Measurements from ENCODE around the gene MRPL58. TPM values are rescaled to one million over a fixed set of nuclear protein-coding genes. Genes with fewer than 3 reads are reported as not detected.

Gene MRPL58
- total RNA-seq, 4 donors from 2014 or later = 1.00 to 41.3 (median 37.4) TPM; not detected in 1

DNA sequence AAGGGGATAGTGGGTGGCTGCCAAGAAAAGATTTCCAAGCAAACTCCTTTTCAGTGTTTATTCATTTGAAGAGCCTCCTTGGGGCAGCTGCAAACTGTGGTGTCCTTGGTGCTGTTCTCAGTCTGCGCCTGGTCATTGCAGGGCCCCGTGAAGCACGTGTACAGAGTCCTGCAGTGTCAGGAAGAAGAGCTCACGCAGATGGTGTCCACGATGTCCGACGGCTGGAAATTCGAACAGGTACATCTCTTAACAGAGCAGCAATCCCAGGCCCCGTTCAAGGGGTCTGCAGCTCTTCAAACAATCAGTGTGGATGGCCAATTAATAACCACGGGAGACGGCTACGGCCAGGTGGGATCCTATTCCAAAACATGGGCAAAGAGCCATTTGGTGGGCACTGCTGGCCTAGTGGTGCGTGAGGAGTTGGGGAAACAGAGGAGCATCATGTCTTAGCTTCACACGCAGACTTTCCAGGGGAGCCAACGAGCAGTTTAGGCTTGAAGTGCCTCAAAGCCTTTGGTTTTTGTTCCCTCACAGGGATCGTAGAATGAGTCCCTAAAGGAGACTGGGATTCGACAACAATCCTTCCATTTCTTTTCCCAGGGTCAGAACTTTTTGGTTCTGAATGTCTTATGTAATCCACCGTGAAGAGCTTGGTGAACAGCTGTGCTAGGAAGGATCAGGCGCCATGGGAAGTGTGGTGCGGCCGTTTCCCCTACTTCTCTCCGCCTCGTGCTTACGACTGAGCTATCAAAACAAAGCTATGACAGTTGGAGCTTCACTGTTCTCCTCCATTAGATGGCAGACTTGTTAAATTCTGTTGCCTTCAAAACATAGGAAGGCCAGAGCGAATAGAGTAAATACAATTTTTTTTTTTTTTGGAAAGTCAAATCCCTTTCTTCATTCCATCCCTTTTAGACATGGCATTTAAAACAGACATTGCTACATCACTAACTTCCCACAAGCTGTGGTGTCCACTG lies 47.2 kb downstream of the MRPL58 start:
- WGBS, 2 donors (ENCODE audit: low coverage in 1 of 2) = 58 to 63% methylated on average over 13 to 25 of the region's 25 CpGs
- intact Hi-C loops (cut with DNase I; ENCODE audit: low total_unique reads) (no loop called here), in situ Hi-C loops (cut with MboI; ENCODE audit: low pct_ligation_motif_present in 1 of 4, low pct_unique_long_range_greater_than_20kb in 1 of 4, low sequenced_read_pairs in 3 of 4) (no loop called here)
- Histone ChIP-seq H3K27ac (peak overlapping the region; percentile 49 to 85 (median 68)), H3K4me3 (no peak overlapping the region), H3K36me3 (peaks cover 0 to 31% (median 10%) of the 10 kb centered on the region in 4 donors), H3K4me1 (peaks cover 0 to 8% (median 2%) of the 10 kb centered on the region in 4 donors), H3K9me3 (no peaks in the 10 kb centered on the region), H3K27me3 (no peaks in the 10 kb centered on the region)
- DNase-seq = no peak
- TF ChIP-seq POLR2AphosphoS5 (IDR thresholded peaks at IDR 0.05) (no peak), EP300 (IDR thresholded peaks at IDR 0.05; ENCODE audit: low read depth) (no peak)
- TF ChIP-seq, protein P1, sequence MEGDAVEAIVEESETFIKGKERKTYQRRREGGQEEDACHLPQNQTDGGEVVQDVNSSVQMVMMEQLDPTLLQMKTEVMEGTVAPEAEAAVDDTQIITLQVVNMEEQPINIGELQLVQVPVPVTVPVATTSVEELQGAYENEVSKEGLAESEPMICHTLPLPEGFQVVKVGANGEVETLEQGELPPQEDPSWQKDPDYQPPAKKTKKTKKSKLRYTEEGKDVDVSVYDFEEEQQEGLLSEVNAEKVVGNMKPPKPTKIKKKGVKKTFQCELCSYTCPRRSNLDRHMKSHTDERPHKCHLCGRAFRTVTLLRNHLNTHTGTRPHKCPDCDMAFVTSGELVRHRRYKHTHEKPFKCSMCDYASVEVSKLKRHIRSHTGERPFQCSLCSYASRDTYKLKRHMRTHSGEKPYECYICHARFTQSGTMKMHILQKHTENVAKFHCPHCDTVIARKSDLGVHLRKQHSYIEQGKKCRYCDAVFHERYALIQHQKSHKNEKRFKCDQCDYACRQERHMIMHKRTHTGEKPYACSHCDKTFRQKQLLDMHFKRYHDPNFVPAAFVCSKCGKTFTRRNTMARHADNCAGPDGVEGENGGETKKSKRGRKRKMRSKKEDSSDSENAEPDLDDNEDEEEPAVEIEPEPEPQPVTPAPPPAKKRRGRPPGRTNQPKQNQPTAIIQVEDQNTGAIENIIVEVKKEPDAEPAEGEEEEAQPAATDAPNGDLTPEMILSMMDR (IDR thresholded peaks at IDR 0.05) = peak; percentile 28 to 51 (median 29)

DNA sequence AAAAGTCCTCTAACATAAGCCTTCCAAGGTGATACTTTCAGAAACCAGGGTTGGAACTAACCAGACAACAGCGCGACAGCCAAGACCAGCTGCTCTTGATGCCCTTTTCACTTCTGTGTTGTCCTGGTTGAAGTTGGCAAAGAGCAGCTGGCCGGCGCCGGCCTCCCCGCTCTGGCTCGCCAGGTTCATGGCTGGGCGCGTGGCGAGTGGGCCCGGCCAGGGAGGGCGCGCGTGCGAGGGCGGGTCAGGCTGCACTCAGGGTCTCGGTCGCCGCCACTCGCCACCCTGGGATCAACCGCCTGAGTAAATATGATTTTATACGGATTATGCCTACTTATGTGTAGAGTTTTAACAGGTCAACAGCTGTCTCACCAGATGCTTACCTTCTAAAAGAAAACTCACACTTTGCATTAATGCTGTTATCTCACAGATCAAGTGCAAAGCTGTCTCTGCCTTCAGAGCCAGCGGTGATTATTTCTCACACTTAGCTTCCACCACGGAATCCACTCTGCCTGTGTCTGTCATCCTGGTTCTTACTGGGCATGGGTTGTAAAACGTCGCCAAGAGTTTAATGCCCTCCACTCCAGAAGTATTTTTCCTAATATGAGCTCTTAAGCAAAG lies 48.1 kb downstream of the MRPL58 start:
- H3K27ac ChIP-seq = peak overlapping the region; percentile 49 to 85 (median 68)
- DNase-seq = no peak
- H3K4me1 ChIP-seq = peaks cover 0 to 8% (median 2%) of the 10 kb centered on the region in 4 donors
- H3K9me3 ChIP-seq = no peaks in the 10 kb centered on the region
- H3K27me3 ChIP-seq = no peaks in the 10 kb centered on the region
- WGBS, 2 donors (ENCODE audit: low coverage in 1 of 2) = 90 to 93% methylated on average over 4 to 26 of the region's 26 CpGs
- intact Hi-C loops (cut with DNase I; ENCODE audit: low total_unique reads) = no loop called here
- H3K4me3 ChIP-seq = no peak overlapping the region
- in situ Hi-C loops (cut with MboI; ENCODE audit: low pct_ligation_motif_present in 1 of 4, low pct_unique_long_range_greater_than_20kb in 1 of 4, low sequenced_read_pairs in 3 of 4) = no loop called here
- TF ChIP-seq EP300 (IDR thresholded peaks at IDR 0.05; ENCODE audit: low read depth) (no peak), POLR2AphosphoS5 (IDR thresholded peaks at IDR 0.05) (no peak), POLR2A (IDR thresholded peaks at IDR 0.05) (no peak)
- TF ChIP-seq, protein P1 (IDR thresholded peaks at IDR 0.05) = no peak
- peaks cover 0 to 31% (median 10%) of the 10 kb centered on the region in 4 donors for H3K36me3 ChIP-seq

DNA sequence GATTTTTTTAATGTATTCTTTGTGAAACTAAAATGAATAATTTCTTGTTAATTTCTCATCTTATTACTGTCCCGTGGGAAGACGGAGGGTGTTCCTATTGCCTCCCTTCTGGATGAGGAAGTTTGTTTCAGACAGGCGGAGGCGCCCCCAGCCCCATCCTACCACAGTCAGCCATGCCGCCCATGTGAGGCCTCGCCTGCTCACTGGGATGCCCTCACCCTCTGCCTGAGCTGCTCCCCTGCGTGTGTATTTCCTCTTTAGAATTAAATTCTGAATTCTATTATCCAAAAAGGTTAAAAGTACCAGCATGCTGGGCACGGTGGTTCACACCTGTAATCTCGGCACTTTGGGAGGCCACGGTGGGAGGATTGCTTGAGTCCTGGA lies 48.6 kb downstream of the MRPL58 start:
- intact Hi-C loops (cut with DNase I; ENCODE audit: low total_unique reads) = no loop called here
- Histone ChIP-seq H3K27ac (peak overlapping the region in 1 of 4 donors; percentile 85), H3K9me3 (no peaks in the 10 kb centered on the region), H3K27me3 (no peaks in the 10 kb centered on the region), H3K36me3 (peaks cover 0 to 31% (median 10%) of the 10 kb centered on the region in 4 donors), H3K4me3 (no peak overlapping the region), H3K4me1 (peaks cover 0 to 8% (median 2%) of the 10 kb centered on the region in 4 donors)
- no peak for DNase-seq
- in situ Hi-C loops (cut with MboI; ENCODE audit: low pct_ligation_motif_present in 1 of 4, low pct_unique_long_range_greater_than_20kb in 1 of 4, low sequenced_read_pairs in 3 of 4) = no loop called here
- WGBS, 2 donors (ENCODE audit: low coverage in 1 of 2) = 89 to 98% methylated on average over 7 to 10 of the region's 10 CpGs
- no peak for TF ChIP-seq POLR2A (IDR thresholded peaks at IDR 0.05)
- TF ChIP-seq, protein P1 (IDR thresholded peaks at IDR 0.05) = no peak

DNA sequence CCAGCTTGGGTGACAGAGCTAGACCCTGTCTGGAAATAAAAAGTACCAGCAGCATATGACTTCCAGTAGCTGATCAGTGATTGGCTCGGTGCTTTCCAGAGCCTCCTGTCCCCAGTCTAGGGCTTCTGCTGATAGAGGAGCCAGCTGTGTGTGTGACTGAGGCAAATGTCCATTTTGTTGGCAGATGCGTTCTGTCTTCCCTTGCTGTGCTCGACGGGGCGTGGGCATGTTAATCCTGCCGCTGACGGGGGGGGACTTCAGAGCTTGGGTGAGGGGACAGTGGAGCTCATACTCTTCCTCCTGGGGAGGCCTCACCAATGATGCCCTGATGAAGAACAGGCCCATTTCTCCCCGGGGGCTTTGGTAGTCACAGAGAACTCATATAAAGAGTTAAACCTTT lies 49.1 kb downstream of the MRPL58 start:
- peaks cover 0 to 31% (median 10%) of the 10 kb centered on the region in 4 donors for H3K36me3 ChIP-seq
- 90% methylated on average over 8 of the region's 8 CpGs; no CpG with 5 or more reads in 1 of the 2 donors for WGBS, 2 donors (ENCODE audit: low coverage in 1 of 2)

More for the DNA sequence above, 49.1 kb downstream of the MRPL58 start:
- TF ChIP-seq, protein P1 (IDR thresholded peaks at IDR 0.05) = no peak
- TF ChIP-seq POLR2AphosphoS5 (IDR thresholded peaks at IDR 0.05) (no peak), EP300 (IDR thresholded peaks at IDR 0.05; ENCODE audit: low read depth) (no peak), POLR2A (IDR thresholded peaks at IDR 0.05) (no peak)
- Histone ChIP-seq H3K27me3 (no peaks in the 10 kb centered on the region), H3K4me1 (peaks cover 0 to 8% (median 2%) of the 10 kb centered on the region in 4 donors), H3K27ac (no peak overlapping the region), H3K4me3 (no peak overlapping the region), H3K9me3 (no peaks in the 10 kb centered on the region)
- intact Hi-C loops (cut with DNase I; ENCODE audit: low total_unique reads) = no loop called here
- no peak for DNase-seq
- in situ Hi-C loops (cut with MboI; ENCODE audit: low pct_ligation_motif_present in 1 of 4, low pct_unique_long_range_greater_than_20kb in 1 of 4, low sequenced_read_pairs in 3 of 4) = no loop called here

Measured in transverse colon (tissue), 4 donors.